Breast epithelium (tissue), 3 donors: ENCODE data around the gene OR2V1.

Experiments
- POLR2AphosphoS5 ChIP-seq, 3 donors: sonication (generic); formaldehyde crosslinking; IDR thresholded peaks; one replicate each; pipeline ENCODE4 v1.6.1; 2017; ENCODE audit warnings: antibody characterized with exemption in 3 of 3
- TF ChIP-seq, protein P1 (sequence below), 3 donors: fragments of 450-650 bp; IDR thresholded peaks; one replicate each; pipeline ENCODE4 v1.5.1; 2016 to 2017; ENCODE audit warnings: antibody characterized with exemption in 3 of 3, mild to moderate bottlenecking in 3 of 3, moderate library complexity in 3 of 3

DNA sequence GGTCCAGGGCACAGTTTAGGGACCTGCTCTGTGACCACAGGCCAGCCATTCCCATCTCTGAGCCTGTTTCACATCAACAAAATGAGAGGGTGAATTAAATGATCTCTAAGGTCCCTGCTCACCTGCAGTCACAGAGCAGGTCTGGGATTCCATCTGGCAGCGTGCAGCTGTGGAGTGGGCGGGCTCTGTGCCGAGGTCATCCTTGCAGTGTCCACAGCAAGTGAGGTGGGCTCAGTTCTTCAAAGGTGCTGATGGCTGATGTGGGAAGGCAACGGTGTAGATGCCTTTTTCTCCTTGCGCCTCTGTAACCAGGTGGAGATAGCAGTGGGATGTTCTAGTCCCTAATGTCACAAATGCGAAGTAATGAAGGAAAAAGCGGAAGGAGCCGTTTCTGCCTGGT, 11.9 kb downstream of the OR2V1 start:
- TF ChIP-seq, protein P1, sequence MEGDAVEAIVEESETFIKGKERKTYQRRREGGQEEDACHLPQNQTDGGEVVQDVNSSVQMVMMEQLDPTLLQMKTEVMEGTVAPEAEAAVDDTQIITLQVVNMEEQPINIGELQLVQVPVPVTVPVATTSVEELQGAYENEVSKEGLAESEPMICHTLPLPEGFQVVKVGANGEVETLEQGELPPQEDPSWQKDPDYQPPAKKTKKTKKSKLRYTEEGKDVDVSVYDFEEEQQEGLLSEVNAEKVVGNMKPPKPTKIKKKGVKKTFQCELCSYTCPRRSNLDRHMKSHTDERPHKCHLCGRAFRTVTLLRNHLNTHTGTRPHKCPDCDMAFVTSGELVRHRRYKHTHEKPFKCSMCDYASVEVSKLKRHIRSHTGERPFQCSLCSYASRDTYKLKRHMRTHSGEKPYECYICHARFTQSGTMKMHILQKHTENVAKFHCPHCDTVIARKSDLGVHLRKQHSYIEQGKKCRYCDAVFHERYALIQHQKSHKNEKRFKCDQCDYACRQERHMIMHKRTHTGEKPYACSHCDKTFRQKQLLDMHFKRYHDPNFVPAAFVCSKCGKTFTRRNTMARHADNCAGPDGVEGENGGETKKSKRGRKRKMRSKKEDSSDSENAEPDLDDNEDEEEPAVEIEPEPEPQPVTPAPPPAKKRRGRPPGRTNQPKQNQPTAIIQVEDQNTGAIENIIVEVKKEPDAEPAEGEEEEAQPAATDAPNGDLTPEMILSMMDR (IDR thresholded peaks at IDR 0.05), result no peak
- TF ChIP-seq POLR2AphosphoS5 (IDR thresholded peaks at IDR 0.05), result no peak
